RWPE2 (cell line): ENCODE data around the gene ATP13A3.

Source experiments
- ATAC-seq: fragments of 200-7000 bp; cut with Tn5 transposase; 3 replicates; pipeline ENCODE4 v1.9.1; 2021; ENCODE audit warnings: low read depth
- DNase-seq: peaks from one replicate; pipeline ENCODE4 v3.0.0-alpha.2; 2020; ENCODE audit warnings: low spot score
- H3K27ac ChIP-seq: fragments of 450-650 bp; 2 replicates; pipeline ENCODE4 v1.5.1; 2017; ENCODE audit warnings: mild to moderate bottlenecking; ENCODE audit not compliant: poor library complexity, severe bottlenecking
- H3K27me3 ChIP-seq: fragments of 250-450 bp; sonication (Bioruptor Pico); 2 replicates; pipeline ENCODE4 v1.5.1; 2021; ENCODE audit warnings: mild to moderate bottlenecking, moderate library complexity; ENCODE audit not compliant: insufficient read depth, poor library complexity, severe bottlenecking
- H3K36me3 ChIP-seq: fragments of 250-450 bp; sonication (Bioruptor Pico); 2 replicates; pipeline ENCODE4 v1.5.1; 2020; ENCODE audit warnings: low read depth, mild to moderate bottlenecking, moderate library complexity
- H3K4me1 ChIP-seq: fragments of 250-450 bp; sonication (Bioruptor Pico); 2 replicates; pipeline ENCODE4 v1.5.1; 2021; ENCODE audit warnings: mild to moderate bottlenecking, moderate library complexity; ENCODE audit not compliant: insufficient read depth, poor library complexity, severe bottlenecking
- H3K4me3 ChIP-seq: fragments of 250-450 bp; sonication (Bioruptor Pico); 2 replicates; pipeline ENCODE4 v1.5.1; 2021; ENCODE audit warnings: mild to moderate bottlenecking, moderate library complexity; ENCODE audit not compliant: severe bottlenecking
- H3K9me3 ChIP-seq: fragments of 250-450 bp; sonication (Bioruptor Pico); 2 replicates; pipeline ENCODE4 v1.5.1; 2021; ENCODE audit warnings: mild to moderate bottlenecking, moderate library complexity; ENCODE audit not compliant: severe bottlenecking
- CTCF ChIP-seq: fragments of 450-650 bp; IDR thresholded peaks from one replicate; pipeline ENCODE4 v1.5.1; 2017; ENCODE audit warnings: mild to moderate bottlenecking, moderate library complexity; ENCODE audit not compliant: poor library complexity, severe bottlenecking

Gene ATP13A3

GRCh38 chr3:194392576-194392975 lies 94.2 kb downstream of the ATP13A3 start:
- Histone ChIP-seq H3K9me3 (no peaks in the 10 kb centered on the region), H3K27me3 (peaks cover 6% of the 10 kb centered on the region), H3K4me1 (no peaks in the 10 kb centered on the region), H3K4me3 (no peak overlapping the region), H3K36me3 (no peaks in the 10 kb centered on the region), H3K27ac (no peak overlapping the region)
- ATAC-seq, result no peak
- TF ChIP-seq CTCF, result no peak
- no peak for DNase-seq

DNA sequence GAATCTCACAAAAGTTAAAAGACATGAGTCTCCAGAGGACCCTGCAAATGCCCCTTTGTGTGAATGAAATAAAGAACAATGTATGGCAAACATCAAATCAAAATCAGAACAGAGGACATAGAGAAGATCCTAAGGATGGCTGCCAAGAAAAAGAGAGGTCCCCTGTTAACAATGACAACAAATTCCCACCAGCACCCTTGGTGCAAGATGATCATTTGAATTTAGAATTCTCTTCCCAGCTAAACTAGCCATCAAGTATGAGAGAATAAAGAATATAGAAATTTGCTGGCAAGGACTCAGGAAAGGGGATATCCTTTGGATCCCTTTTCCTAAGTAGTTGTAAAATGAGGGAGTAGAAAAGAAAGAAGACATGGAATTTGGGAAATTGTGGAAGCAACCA lies 96.0 kb downstream of the ATP13A3 start:
- Histone ChIP-seq H3K27ac (no peak overlapping the region), H3K4me3 (no peak overlapping the region), H3K9me3 (no peaks in the 10 kb centered on the region), H3K4me1 (no peaks in the 10 kb centered on the region), H3K36me3 (no peaks in the 10 kb centered on the region), H3K27me3 (no peaks in the 10 kb centered on the region)
- DNase-seq (no peak), ATAC-seq (no peak)
- TF ChIP-seq CTCF, result no peak

- no peak for ATAC-seq
- Histone ChIP-seq H3K27me3 (no peaks in the 10 kb centered on the region), H3K9me3 (no peaks in the 10 kb centered on the region), H3K4me1 (no peaks in the 10 kb centered on the region), H3K4me3 (no peak overlapping the region), H3K36me3 (no peaks in the 10 kb centered on the region), H3K27ac (no peak overlapping the region)
- TF ChIP-seq CTCF, result no peak
- DNase-seq, result no peak
Measured at GRCh38 chr3:194389269-194389668, 97.5 kb downstream of the ATP13A3 start.

- no peak for ATAC-seq
- no peak for DNase-seq
- H3K36me3 ChIP-seq, result no peaks in the 10 kb centered on the region
- no peak for TF ChIP-seq CTCF
- no peaks in the 10 kb centered on the region for H3K4me1 ChIP-seq
- no peaks in the 10 kb centered on the region for H3K27me3 ChIP-seq
- H3K4me3 ChIP-seq, result no peak overlapping the region
- no peak overlapping the region for H3K27ac ChIP-seq
- no peaks in the 10 kb centered on the region for H3K9me3 ChIP-seq
Measured at GRCh38 chr3:194387926-194388418, 98.8 kb downstream of the ATP13A3 start.

DNA sequence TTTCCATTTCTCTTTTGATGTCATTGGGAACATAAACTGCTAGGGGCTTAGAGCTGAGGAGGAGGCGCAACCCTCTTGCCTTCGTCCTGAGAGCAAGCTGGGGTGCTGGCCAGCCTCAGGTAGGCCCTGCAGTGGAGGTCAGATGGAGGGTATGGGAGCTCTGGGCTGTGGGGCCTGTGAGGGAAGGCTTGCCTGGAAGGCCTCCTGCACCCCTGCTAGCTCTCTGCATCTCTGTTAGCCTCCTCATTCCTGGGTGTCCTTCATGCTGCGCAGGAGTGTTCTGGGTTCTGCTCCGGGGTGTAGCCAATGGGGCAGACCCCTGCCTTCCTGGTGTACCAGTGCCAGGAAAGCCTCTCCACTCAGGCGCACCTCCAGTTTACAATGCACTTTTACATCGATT lies 99.5 kb downstream of the ATP13A3 start:
- no peaks in the 10 kb centered on the region for H3K27me3 ChIP-seq
- DNase-seq (no peak), ATAC-seq (no peak)
- no peaks in the 10 kb centered on the region for H3K4me1 ChIP-seq
- H3K36me3 ChIP-seq, result no peaks in the 10 kb centered on the region
- no peak overlapping the region for H3K27ac ChIP-seq
- no peak for TF ChIP-seq CTCF
- no peak overlapping the region for H3K4me3 ChIP-seq
- no peaks in the 10 kb centered on the region for H3K9me3 ChIP-seq
